ENCODE measurements around the gene SOAT2.
"Not testable (repeated sequence)": the region's sequence is repeated elsewhere in the genome, so short reads cannot be mapped to it uniquely, and the experiment has no call there.

SOAT2 gene

DNA sequence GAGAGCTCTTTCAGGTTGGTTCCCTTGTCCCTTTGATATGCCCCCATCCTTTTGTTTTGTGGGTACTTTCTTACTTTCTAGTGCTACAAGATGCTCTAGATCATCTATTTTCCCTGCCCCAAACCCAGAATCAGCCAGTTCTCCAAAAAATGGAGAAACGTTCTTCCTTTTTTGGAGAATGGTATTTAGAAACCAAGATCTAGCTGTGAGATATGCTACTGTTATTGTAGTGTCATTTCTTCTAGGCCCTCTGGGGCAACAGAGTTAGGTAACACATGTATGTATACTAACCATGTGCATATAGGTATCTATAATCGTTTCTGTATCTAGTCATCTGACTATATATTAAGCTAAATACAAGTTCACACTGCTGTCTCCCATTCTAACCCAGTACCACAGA lies 12.7 kb upstream of the SOAT2 start:
- TF ChIP-seq CTCF (IDR thresholded peaks at IDR 0.05; ENCODE audit: control insufficient read depth, extremely low read depth, insufficient read depth): no peak
- no peak for DNase-seq (ENCODE audit: low read depth)
- no peak overlapping the region for H3K4me3 ChIP-seq (ENCODE audit: low read depth, low read length)

GRCh38 chr12:53091756-53092155 lies 11.5 kb upstream of the SOAT2 start:
- H3K4me3 ChIP-seq (ENCODE audit: low read depth, low read length): no peak overlapping the region
- TF ChIP-seq CTCF (IDR thresholded peaks at IDR 0.05; ENCODE audit: control insufficient read depth, extremely low read depth, insufficient read depth): no peak
- no peak for DNase-seq (ENCODE audit: low read depth)

DNA sequence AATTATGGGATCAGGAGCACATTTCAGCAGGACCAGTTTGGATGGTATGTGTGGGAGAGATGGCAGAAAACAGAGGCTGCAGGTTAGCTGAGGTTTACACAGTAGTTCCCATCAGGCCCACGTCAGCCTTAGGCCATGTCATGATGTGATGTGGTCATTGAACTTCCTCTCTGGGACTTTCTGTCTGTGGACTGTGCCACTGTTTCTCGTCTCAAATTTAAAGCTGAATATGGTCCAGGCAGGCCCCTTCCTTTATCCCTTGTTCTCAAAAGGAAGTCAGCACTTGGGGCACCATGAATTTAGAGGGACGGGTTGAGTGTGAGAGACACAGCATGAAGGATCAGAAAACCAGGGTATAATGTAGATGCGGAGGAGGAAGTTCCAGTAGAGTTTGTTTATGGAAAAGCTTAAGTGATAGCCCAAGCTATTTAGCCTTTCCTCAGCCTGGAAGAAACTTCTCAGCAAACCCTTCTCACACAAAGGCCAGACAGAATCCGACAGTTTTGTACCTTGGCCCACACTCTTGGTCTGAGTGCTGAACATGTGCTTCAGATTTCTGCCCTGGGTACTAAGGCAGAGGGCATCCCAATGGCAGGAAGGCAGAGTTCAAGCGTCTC lies 9.4 kb upstream of the SOAT2 start:
- H3K4me3 ChIP-seq (ENCODE audit: low read depth, low read length): no peak overlapping the region
- DNase-seq (ENCODE audit: low read depth): no peak
- no peak for TF ChIP-seq CTCF (IDR thresholded peaks at IDR 0.05; ENCODE audit: control insufficient read depth, extremely low read depth, insufficient read depth)

- DNase-seq (ENCODE audit: low read depth): no peak
- TF ChIP-seq CTCF (IDR thresholded peaks at IDR 0.05; ENCODE audit: control insufficient read depth, extremely low read depth, insufficient read depth): no peak
- no peak overlapping the region for H3K4me3 ChIP-seq (ENCODE audit: low read depth, low read length)
These were observed 8.9 kb upstream of the SOAT2 start for GRCh38 chr12:53094394-53094787.

GRCh38 chr12:53094796-53095595 lies 8.3 kb upstream of the SOAT2 start:
- not testable (repeated sequence) for H3K4me3 ChIP-seq (ENCODE audit: low read depth, low read length); DNase-seq (ENCODE audit: low read depth)

DNA sequence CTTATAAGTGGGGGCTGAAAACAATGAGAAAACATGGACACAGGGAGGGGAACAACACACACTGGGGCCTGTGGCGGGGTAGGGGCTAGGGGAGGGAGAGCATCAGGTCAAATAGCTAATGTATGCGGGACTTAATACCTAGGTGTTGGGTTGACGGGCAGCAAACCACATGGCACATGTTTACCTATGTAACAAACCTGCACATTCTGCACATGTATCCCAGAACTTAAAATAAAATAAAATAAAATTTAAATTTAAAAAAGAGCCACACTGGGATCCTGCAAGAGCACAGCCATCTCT lies 7.7 kb upstream of the SOAT2 start:
- not testable (repeated sequence) for DNase-seq (ENCODE audit: low read depth); H3K4me3 ChIP-seq (ENCODE audit: low read depth, low read length)

GRCh38 chr12:53096089-53096741 lies 7.1 kb upstream of the SOAT2 start:
- H3K4me3 ChIP-seq (ENCODE audit: low read depth, low read length): no peak overlapping the region
- TF ChIP-seq CTCF (IDR thresholded peaks at IDR 0.05; ENCODE audit: control insufficient read depth, extremely low read depth, insufficient read depth): no peak
- no peak for DNase-seq (ENCODE audit: low read depth)

- DNase-seq (ENCODE audit: low read depth): no peak
- TF ChIP-seq CTCF (IDR thresholded peaks at IDR 0.05; ENCODE audit: control insufficient read depth, extremely low read depth, insufficient read depth): no peak
- no peak overlapping the region for H3K4me3 ChIP-seq (ENCODE audit: low read depth, low read length)
These were observed 6.5 kb upstream of the SOAT2 start for GRCh38 chr12:53096759-53097158.

Measured in LNCaP clone FGC (cell line).